ENCODE results near the gene TBC1D22A.
A peak's percentile ranks its signal among the peaks of the same experiment; 100 is the strongest.

The TBC1D22A gene

GRCh38 chr22:46753360-46753759, 9.1 kb upstream of the TBC1D22A start:
- no peak for DNase-seq

- no peak for DNase-seq
Observed at GRCh38 chr22:46753761-46754109, 8.7 kb upstream of the TBC1D22A start.

- peak; percentile 81 to 100 for DNase-seq
Observed at GRCh38 chr22:46754110-46754799, 8.2 kb upstream of the TBC1D22A start.

GRCh38 chr22:46754826-46755225, 7.6 kb upstream of the TBC1D22A start:
- no peak for DNase-seq

GRCh38 chr22:46755525-46755924, 6.9 kb upstream of the TBC1D22A start:
- DNase-seq: no peak

- no peak for DNase-seq
Observed at GRCh38 chr22:46756097-46756496, 6.4 kb upstream of the TBC1D22A start.

- DNase-seq: no peak
Observed at GRCh38 chr22:46757104-46757503, 5.3 kb upstream of the TBC1D22A start.

- no peak for DNase-seq
Observed at GRCh38 chr22:46758121-46758520, 4.3 kb upstream of the TBC1D22A start.

- DNase-seq: peak in 1 of 2 donors; percentile 41
Observed at GRCh38 chr22:46758867-46759290, 3.6 kb upstream of the TBC1D22A start.

- no peak for DNase-seq
Observed at GRCh38 chr22:46761017-46761416, 1.4 kb upstream of the TBC1D22A start.

- no peak for DNase-seq
Observed at GRCh38 chr22:46761539-46762237, 762 bp upstream of the TBC1D22A start.

- peak in 1 of 2 donors; percentile 55 for DNase-seq
Observed at GRCh38 chr22:46763051-46763705, 728 bp downstream of the TBC1D22A start.

- no peak for DNase-seq
Observed at GRCh38 chr22:46764140-46764680, 1.8 kb downstream of the TBC1D22A start.

GRCh38 chr22:46764779-46765485, 2.5 kb downstream of the TBC1D22A start:
- no peak for DNase-seq

- DNase-seq: no peak
Observed at GRCh38 chr22:46766611-46767010, 4.2 kb downstream of the TBC1D22A start.

GRCh38 chr22:46767249-46767985, 5.0 kb downstream of the TBC1D22A start:
- DNase-seq: no peak

GRCh38 chr22:46769191-46769675, 6.8 kb downstream of the TBC1D22A start:
- no peak for DNase-seq

- no peak for DNase-seq
Observed at GRCh38 chr22:46769706-46770105, 7.3 kb downstream of the TBC1D22A start.

GRCh38 chr22:46770151-46770641, 7.7 kb downstream of the TBC1D22A start:
- no peak for DNase-seq

- DNase-seq: no peak
Observed at GRCh38 chr22:46770726-46771125, 8.3 kb downstream of the TBC1D22A start.

GRCh38 chr22:46773076-46773475, 10.6 kb downstream of the TBC1D22A start:
- DNase-seq: no peak
